IPS-15b (cell line): ENCODE data around the gene PLCD1.
"Not testable (repeated sequence)": the region's sequence is repeated elsewhere in the genome, so short reads cannot be mapped to it uniquely, and the experiment has no call there.

Experiments used
- H3K27me3 ChIP-seq: one replicate; pipeline ENCODE4 v1.6.1; 2013; ENCODE audit warnings: low read length; ENCODE audit not compliant: control insufficient read depth, insufficient read depth
- H3K36me3 ChIP-seq: one replicate; pipeline ENCODE4 v1.6.1; 2013; ENCODE audit warnings: low read length; ENCODE audit not compliant: control insufficient read depth, insufficient read depth
- H3K4me1 ChIP-seq: one replicate; pipeline ENCODE4 v1.6.1; 2013; ENCODE audit warnings: mild to moderate bottlenecking, low read length; ENCODE audit not compliant: control insufficient read depth, insufficient read depth
- H3K4me3 ChIP-seq: one replicate; pipeline ENCODE4 v1.5.1; 2013; ENCODE audit warnings: low read depth, low read length
- H3K9ac ChIP-seq: one replicate; pipeline ENCODE4 v1.6.1; 2013; ENCODE audit warnings: low read depth, mild to moderate bottlenecking, low read length
- H3K9me3 ChIP-seq: one replicate; pipeline ENCODE4 v1.6.1; 2013; ENCODE audit warnings: mild to moderate bottlenecking, low read length; ENCODE audit not compliant: control insufficient read depth, insufficient read depth

PLCD1 gene

DNA sequence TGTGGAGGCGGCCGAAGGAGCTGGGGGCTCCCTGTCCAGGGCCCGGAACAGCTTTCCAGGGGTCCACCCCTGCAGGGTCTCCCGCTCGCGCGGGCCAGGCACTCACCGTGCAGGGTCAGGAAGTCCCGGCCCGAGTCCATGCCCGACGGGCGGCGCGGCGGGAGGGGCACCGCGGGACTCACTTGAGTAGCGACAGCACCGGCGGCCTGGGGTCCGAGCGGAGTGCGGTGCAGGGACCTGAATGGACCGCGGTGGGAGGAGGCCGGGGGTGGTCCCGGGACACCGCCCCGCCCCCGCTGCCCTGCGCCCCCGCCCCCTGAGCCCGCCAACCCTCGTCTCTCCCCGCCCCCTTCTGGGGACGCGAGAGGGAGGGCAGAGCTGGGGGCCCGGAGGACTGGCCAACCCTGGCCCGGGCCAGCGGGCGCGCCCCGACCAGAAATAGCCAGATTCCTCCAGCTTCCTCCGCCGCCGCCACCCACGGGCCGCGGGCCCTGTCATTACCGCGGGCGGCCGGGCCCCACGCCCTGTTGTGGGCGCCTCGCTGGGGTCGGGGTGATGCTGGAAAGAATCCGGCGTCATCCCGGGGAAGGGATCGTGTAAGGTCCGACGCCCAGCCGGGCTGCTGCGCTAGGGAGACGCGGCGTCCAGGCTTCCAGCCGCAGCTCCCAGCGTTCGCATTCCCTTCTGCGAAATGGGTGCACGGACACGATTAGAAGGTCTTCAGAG lies at the start of gene PLCD1:
TSS of gene PLCD1 (minus strand) at position 243 of the 726 bp plus-strand sequence. CDS start at position 140, 103 bp downstream.
- peaks cover 66% of the 10 kb centered on the region for H3K27me3 ChIP-seq

GRCh38 chr3:38077073-38077472 lies 47.6 kb upstream of the PLCD1 start:
- not testable (repeated sequence) for H3K27me3 ChIP-seq, H3K9me3 ChIP-seq, H3K4me1 ChIP-seq, H3K9ac ChIP-seq, H3K4me3 ChIP-seq, H3K36me3 ChIP-seq

More for the DNA sequence above, at the start of gene PLCD1:
- no peaks in the 10 kb centered on the region for H3K9me3 ChIP-seq
- H3K9ac ChIP-seq, result peak within 1 kb of the TSS; percentile 47
- H3K4me3 ChIP-seq, result peak within 1 kb of the TSS; percentile 82
- H3K4me1 ChIP-seq, result peaks cover 5% of the 10 kb centered on the region
- no peaks in the 10 kb centered on the region for H3K36me3 ChIP-seq

- Histone ChIP-seq H3K36me3 (no peaks in the 10 kb centered on the region), H3K9me3 (no peaks in the 10 kb centered on the region), H3K9ac (no peak overlapping the region), H3K27me3 (no peaks in the 10 kb centered on the region), H3K4me3 (no peak overlapping the region), H3K4me1 (no peaks in the 10 kb centered on the region)
Observed at GRCh38 chr3:38070013-38070412, 40.6 kb upstream of the PLCD1 start.

- Histone ChIP-seq H3K27me3 (no peaks in the 10 kb centered on the region), H3K4me3 (no peak overlapping the region), H3K9ac (no peak overlapping the region), H3K9me3 (peaks cover 3% of the 10 kb centered on the region), H3K4me1 (no peaks in the 10 kb centered on the region), H3K36me3 (no peaks in the 10 kb centered on the region)
Observed at GRCh38 chr3:38067508-38068233, 38.2 kb upstream of the PLCD1 start.

DNA sequence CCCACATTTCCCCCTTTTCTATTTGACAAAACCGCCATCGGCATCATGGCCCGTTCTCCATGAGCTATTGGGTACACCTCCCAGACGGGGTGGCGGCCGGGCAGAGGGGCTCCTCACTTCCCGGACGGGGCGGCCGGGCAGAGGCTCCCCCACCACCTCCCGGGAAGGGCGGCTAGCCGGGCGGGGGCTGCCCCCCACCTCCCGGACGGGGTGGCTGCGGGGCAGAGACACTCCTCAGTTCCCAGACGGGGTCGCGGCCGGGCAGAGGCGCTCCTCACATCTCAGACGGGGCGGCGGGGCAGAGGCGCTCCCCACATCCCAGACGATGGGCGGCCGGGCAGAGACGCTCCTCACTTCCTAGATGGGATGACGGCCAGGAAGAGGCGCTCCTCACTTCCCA lies 35.0 kb upstream of the PLCD1 start:
- not testable (repeated sequence) for H3K36me3 ChIP-seq, H3K4me3 ChIP-seq, H3K4me1 ChIP-seq, H3K27me3 ChIP-seq, H3K9me3 ChIP-seq, H3K9ac ChIP-seq

DNA sequence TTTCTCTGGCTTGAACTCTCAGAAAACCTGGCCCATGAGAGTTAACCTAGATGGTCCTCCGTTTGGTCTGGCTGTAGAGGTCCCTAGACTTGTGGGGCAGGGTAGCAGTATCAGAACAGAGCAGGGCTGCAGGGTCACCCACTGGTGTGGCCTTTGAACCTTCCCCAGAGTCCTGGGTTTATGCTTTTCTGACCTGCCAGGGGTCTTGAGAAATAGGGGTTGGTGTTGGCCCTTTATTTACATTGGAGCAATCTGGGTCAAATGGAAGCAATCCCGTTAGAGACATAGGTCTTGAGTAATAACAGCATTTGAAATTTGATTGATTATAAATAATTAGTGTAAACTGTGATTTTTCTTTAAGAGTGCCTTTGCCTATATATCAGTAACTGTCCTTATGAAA lies 33.4 kb upstream of the PLCD1 start:
- Histone ChIP-seq H3K4me1 (no peaks in the 10 kb centered on the region), H3K4me3 (no peak overlapping the region), H3K9me3 (peaks cover 3% of the 10 kb centered on the region), H3K9ac (no peak overlapping the region), H3K27me3 (no peaks in the 10 kb centered on the region), H3K36me3 (no peaks in the 10 kb centered on the region)

DNA sequence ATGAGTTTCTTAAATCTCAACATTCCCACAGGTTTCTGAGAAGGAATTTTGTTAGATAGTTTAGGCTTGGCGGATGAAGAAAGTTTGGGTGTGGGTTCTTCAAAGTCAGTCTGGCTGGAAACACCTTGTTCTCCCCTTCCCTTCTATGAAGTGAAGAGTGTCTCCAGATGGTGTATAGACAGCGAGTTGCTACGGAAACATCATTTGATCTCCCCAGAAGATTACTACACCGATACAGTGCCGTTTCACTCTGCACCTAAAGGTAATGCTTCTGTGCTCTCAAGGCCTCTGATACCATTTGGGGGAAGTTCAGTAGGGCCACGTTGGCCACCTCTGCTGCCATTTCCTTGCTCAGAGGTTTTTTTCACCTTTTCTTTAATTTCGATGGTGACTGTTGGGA lies 30.1 kb upstream of the PLCD1 start:
- Histone ChIP-seq H3K27me3 (no peaks in the 10 kb centered on the region), H3K9me3 (peaks cover 3% of the 10 kb centered on the region), H3K36me3 (no peaks in the 10 kb centered on the region), H3K9ac (no peak overlapping the region), H3K4me3 (no peak overlapping the region), H3K4me1 (no peaks in the 10 kb centered on the region)

GRCh38 chr3:38059148-38059547 lies 29.7 kb upstream of the PLCD1 start:
- H3K27me3 ChIP-seq, result no peaks in the 10 kb centered on the region
- no peaks in the 10 kb centered on the region for H3K36me3 ChIP-seq
- H3K9me3 ChIP-seq, result peaks cover 3% of the 10 kb centered on the region
- no peak overlapping the region for H3K4me3 ChIP-seq
- H3K4me1 ChIP-seq, result no peaks in the 10 kb centered on the region
- H3K9ac ChIP-seq, result no peak overlapping the region

DNA sequence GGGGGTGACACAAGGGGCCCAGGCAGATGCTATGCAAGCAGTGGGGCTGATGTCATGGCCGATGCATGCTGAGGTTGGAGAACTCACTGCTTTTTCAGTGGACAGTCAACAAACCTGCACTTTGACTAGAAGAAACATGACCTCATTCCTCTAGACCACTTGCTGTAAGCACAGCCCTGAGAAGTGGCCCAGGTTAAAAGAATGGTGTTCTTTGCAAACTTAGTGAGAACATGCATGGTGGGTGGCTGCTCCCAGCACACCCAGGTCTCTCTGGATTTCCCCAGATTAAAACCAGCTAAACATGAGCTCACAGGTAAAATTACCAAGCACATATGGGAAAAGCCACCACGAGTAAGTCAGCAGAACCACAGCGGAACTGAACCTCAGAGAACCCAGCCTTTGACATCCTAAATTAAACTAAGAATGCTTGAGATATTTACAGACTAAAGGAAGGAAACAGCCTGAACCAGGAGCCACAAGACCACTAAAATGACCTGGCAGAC lies 25.1 kb upstream of the PLCD1 start:
- Histone ChIP-seq H3K4me1 (no peaks in the 10 kb centered on the region), H3K27me3 (no peaks in the 10 kb centered on the region), H3K9ac (no peak overlapping the region), H3K4me3 (no peak overlapping the region), H3K36me3 (no peaks in the 10 kb centered on the region), H3K9me3 (peaks cover 4% of the 10 kb centered on the region)

DNA sequence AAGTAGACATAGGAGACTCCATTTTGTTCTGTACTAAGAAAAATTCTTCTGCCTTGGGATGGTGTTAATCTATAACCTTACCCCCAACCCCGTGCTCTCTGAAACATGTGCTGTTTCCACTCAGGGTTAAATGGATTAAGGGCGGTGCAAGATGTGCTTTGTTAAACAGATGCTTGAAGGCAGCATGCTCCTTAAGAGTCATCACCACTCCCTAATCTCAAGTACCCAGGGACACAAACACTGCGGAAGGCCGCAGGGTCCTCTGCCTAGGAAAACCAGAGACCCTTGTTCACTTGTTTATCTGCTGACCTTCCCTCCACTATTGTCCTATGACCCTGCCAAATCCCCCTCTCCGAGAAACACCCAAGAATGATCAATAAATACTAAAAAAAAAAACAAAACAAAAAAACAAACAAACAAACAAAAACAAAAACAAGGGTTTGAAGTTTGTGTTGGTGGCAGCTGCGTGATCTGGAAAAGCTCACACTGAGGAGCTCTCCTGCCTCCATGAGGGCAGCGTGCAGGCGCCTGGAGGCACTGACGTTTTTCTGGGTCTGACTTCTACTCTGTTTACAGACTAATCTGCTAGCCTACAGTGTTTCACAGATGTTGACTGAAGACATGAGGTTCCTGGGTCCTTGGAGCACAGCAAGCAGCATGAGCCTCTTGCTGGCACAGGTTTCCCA lies 24.5 kb upstream of the PLCD1 start:
- H3K27me3 ChIP-seq, H3K36me3 ChIP-seq, H3K9me3 ChIP-seq, H3K9ac ChIP-seq, H3K4me1 ChIP-seq, H3K4me3 ChIP-seq: not testable (repeated sequence)

DNA sequence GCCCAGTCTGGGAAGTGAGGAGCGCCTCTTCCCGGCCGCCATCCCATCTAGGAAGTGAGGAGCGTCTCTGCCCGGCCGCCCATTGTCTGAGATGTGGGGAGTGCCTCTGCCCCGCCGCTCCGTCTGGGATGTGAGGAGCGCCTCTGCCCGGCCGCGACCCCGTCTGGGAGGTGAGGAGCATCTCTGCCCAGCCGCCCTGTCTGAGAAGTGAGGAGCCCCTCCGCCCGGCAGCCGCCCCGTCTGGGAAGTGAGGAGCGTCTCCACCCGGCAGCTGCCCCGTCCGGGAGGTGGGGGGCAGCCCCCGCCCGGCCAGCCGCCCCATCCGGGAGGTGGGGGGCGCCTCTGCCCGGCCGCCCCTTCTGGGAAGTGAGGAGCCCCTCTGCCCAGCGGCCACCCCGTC lies 23.8 kb upstream of the PLCD1 start:
- not testable (repeated sequence) for H3K4me1 ChIP-seq, H3K4me3 ChIP-seq, H3K36me3 ChIP-seq, H3K9ac ChIP-seq, H3K9me3 ChIP-seq, H3K27me3 ChIP-seq

- H3K9me3 ChIP-seq, result peaks cover 4% of the 10 kb centered on the region
- no peaks in the 10 kb centered on the region for H3K27me3 ChIP-seq
- H3K9ac ChIP-seq, result no peak overlapping the region
- H3K4me1 ChIP-seq, result no peaks in the 10 kb centered on the region
- no peak overlapping the region for H3K4me3 ChIP-seq
- H3K36me3 ChIP-seq, result no peaks in the 10 kb centered on the region
Observed at GRCh38 chr3:38051131-38051530, 21.7 kb upstream of the PLCD1 start.
